Neutrophil (primary cell): Measurements from ENCODE around the gene OSGEP.

Source experiments
- H3K27ac ChIP-seq: fragments of 200-600 bp; sonication (generic); 2 replicates; pipeline ENCODE4 v1.5.1; 2016; ENCODE audit warnings: mild to moderate bottlenecking, moderate library complexity
- H3K27me3 ChIP-seq: fragments of 200-600 bp; sonication (generic); 2 replicates; pipeline ENCODE4 v1.6.0; 2016; ENCODE audit warnings: mild to moderate bottlenecking
- H3K36me3 ChIP-seq: fragments of 200-600 bp; sonication (generic); 2 replicates; pipeline ENCODE4 v1.5.1; 2017
- H3K4me1 ChIP-seq, 2 experiments: fragments of 200-600 bp in 1 of 2; sonication (generic) in 1 of 2; 1 replicate in 1 of 2; 2 replicates in 1 of 2; pipeline versions ENCODE4 v1.5.1 to v1.6.1; 2013 to 2016; ENCODE audit warnings: low read depth in 1 of 2, low read length in 1 of 2, mild to moderate bottlenecking in 1 of 2, moderate library complexity in 1 of 2; ENCODE audit not compliant: control insufficient read depth in 1 of 2, insufficient read depth in 1 of 2
- H3K4me3 ChIP-seq, 2 experiments: fragments of 200-600 bp in 1 of 2; sonication (generic) in 1 of 2; 1 replicate in 1 of 2; 2 replicates in 1 of 2; pipeline ENCODE4 v1.5.1; 2013 to 2016; ENCODE audit warnings: low read depth in 1 of 2, low read length in 1 of 2, mild to moderate bottlenecking in 1 of 2, moderate library complexity in 1 of 2
- H3K9me3 ChIP-seq: fragments of 200-600 bp; sonication (generic); 2 replicates; pipeline ENCODE4 v1.5.1; 2016
- TF ChIP-seq, protein P1 (sequence below): fragments of 200-600 bp; sonication (generic); IDR thresholded peaks from 2 replicates; pipeline ENCODE4 v1.5.1; 2016; ENCODE audit warnings: antibody characterized with exemption

OSGEP gene

DNA sequence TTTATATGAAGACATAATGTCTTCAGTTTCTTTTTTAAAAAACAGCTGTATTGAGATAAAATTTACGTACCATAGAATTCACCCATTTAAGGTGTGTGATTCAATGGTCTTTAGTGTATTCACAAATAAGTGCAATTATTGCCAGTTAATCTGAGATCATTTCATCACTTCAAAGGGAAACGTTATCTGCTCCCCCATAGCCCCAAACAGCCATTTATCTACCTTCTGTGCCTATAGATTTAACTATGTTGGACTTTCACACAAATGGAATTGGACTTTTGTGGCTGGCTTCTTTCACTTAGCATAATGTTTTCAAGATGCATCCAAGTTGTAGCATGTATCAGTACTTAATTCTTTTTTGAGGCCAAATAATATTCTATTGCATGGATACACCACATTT is 24.3 kb upstream of the OSGEP start:
- H3K27ac ChIP-seq, result no peak overlapping the region

GRCh38 chr14:20477211-20477876 is 22.7 kb upstream of the OSGEP start:
- peaks cover 16% of the 10 kb centered on the region for H3K36me3 ChIP-seq
- peak overlapping the region; percentile 79 for H3K27ac ChIP-seq
- no peak overlapping the region for H3K4me3 ChIP-seq
- TF ChIP-seq, protein P1, sequence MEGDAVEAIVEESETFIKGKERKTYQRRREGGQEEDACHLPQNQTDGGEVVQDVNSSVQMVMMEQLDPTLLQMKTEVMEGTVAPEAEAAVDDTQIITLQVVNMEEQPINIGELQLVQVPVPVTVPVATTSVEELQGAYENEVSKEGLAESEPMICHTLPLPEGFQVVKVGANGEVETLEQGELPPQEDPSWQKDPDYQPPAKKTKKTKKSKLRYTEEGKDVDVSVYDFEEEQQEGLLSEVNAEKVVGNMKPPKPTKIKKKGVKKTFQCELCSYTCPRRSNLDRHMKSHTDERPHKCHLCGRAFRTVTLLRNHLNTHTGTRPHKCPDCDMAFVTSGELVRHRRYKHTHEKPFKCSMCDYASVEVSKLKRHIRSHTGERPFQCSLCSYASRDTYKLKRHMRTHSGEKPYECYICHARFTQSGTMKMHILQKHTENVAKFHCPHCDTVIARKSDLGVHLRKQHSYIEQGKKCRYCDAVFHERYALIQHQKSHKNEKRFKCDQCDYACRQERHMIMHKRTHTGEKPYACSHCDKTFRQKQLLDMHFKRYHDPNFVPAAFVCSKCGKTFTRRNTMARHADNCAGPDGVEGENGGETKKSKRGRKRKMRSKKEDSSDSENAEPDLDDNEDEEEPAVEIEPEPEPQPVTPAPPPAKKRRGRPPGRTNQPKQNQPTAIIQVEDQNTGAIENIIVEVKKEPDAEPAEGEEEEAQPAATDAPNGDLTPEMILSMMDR, result no peak
- no peaks in the 10 kb centered on the region for H3K27me3 ChIP-seq
- peaks cover 15 to 16% of the 10 kb centered on the region in 2 experiments for H3K4me1 ChIP-seq
- H3K9me3 ChIP-seq, result no peaks in the 10 kb centered on the region

More for the DNA sequence above, 24.3 kb upstream of the OSGEP start:
- TF ChIP-seq, protein P1, result no peak
- Histone ChIP-seq H3K36me3 (peaks cover 9% of the 10 kb centered on the region), H3K4me1 (peaks cover 15 to 16% of the 10 kb centered on the region in 2 experiments), H3K4me3 (no peak overlapping the region), H3K9me3 (no peaks in the 10 kb centered on the region), H3K27me3 (no peaks in the 10 kb centered on the region)

GRCh38 chr14:20476776-20477175 is 22.2 kb upstream of the OSGEP start:
- TF ChIP-seq, protein P1, result no peak
- H3K27ac ChIP-seq, result peak overlapping the region; percentile 79
- H3K27me3 ChIP-seq, result no peaks in the 10 kb centered on the region
- peaks cover 16 to 18% of the 10 kb centered on the region in 2 experiments for H3K4me1 ChIP-seq
- peaks cover 16% of the 10 kb centered on the region for H3K36me3 ChIP-seq
- no peak overlapping the region for H3K4me3 ChIP-seq
- no peaks in the 10 kb centered on the region for H3K9me3 ChIP-seq

GRCh38 chr14:20472536-20473169 is 18.0 kb upstream of the OSGEP start:
- H3K27ac ChIP-seq, result no peak overlapping the region
- no peaks in the 10 kb centered on the region for H3K27me3 ChIP-seq
- H3K9me3 ChIP-seq, result no peaks in the 10 kb centered on the region
- H3K4me1 ChIP-seq, result peaks cover 35 to 45% of the 10 kb centered on the region in 2 experiments
- peaks cover 16% of the 10 kb centered on the region for H3K36me3 ChIP-seq
- no peak overlapping the region for H3K4me3 ChIP-seq
- TF ChIP-seq, protein P1, result no peak

- Histone ChIP-seq H3K27ac (peak overlapping the region; percentile 78), H3K36me3 (peaks cover 16% of the 10 kb centered on the region), H3K9me3 (no peaks in the 10 kb centered on the region), H3K4me1 (peaks cover 19 to 31% of the 10 kb centered on the region in 2 experiments), H3K4me3 (peak overlapping the region; percentile 73 to 79), H3K27me3 (no peaks in the 10 kb centered on the region)
- TF ChIP-seq, protein P1, result no peak
These were observed 15.9 kb upstream of the OSGEP start for GRCh38 chr14:20470603-20470901.
